GM19043 (cell line): ENCODE measurements around the gene NLGN1.
"Not testable (repeated sequence)": the region's sequence is repeated elsewhere in the genome, so short reads cannot be mapped to it uniquely, and the experiment has no call there.

Experiments used
- ATAC-seq: cut with Tn5 transposase; IDR thresholded peaks from one replicate; pipeline ENCODE4 v1.9.1; 2021; ENCODE audit warnings: low read depth; ENCODE audit not compliant: unreplicated experiment

Gene NLGN1

DNA sequence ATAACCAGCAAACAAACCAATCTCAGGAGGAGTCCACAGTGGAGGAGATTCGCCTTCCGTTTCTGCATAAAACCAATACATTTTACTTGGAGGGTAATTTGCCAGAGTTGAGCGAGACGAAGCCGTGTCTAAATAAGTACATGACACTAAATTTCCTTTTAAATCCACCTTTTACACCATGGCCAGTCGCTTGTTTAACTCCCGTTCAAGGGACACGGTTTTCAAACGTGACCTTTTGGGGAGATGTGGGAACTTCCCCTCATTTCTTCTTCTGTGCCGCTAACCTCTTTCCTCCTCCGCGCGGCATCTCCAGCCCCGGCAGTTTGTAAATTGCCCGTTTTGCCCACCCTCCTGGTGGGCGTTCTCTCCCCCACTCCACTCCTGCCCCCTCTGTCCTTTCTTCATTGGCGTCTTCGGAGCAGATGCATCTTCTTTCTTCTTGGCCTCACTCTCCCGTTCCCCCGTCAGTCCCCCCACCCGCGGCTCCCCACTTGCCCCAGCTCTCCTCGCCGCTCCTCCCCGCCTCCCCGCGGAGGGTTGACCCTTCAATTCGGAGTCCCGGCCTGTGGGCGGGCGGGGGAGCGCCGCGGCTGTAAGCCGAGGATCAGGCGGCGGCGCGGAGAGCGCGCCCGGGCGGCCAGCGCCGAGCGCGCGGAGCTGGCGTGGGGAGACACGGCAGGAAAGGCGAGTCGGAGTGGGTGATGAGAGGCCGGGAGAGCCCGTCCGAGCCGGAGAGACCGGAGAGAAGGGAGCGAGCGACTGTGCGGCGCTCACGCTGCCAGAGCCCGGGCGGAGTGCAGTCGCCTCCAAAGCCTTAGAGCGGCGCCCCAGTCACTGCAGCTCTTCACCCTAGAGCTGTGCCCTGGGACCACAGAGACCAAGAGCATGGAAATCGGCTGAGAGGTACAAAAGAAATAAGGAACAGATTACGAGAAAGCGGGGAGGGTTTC lies at the start of gene NLGN1:
Gene NLGN1, plus strand, starts transcription at position 584 of the 950 bp plus-strand sequence.
- no peak for ATAC-seq

DNA sequence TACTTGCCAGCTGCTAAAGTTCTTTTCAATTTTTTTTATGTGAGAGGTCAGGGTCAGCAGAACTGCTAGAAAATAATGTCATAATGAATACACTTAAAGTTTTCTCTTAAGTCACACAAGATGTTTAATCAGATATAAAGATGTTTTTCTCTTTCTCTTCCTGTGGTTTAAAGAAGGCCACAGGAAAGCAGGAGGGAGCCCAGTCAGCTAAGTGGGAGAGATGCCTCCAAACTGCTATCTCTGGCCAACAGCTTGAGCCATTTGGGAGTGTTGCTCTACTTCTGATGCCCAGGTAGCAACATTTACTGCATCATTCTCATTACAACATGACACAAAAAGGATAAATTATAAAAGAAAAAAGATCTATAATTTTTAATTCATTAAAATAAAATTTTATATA lies 45.7 kb upstream of the NLGN1 start:
- no peak for ATAC-seq

GRCh38 chr3:173353137-173353536 lies 44.4 kb upstream of the NLGN1 start:
- not testable (repeated sequence) for ATAC-seq

GRCh38 chr3:173354124-173354523 lies 43.4 kb upstream of the NLGN1 start:
- ATAC-seq = no peak

GRCh38 chr3:173371848-173372487 lies 25.6 kb upstream of the NLGN1 start:
- ATAC-seq = no peak

- no peak for ATAC-seq
Measured at GRCh38 chr3:173380681-173381080, 16.9 kb upstream of the NLGN1 start.

DNA sequence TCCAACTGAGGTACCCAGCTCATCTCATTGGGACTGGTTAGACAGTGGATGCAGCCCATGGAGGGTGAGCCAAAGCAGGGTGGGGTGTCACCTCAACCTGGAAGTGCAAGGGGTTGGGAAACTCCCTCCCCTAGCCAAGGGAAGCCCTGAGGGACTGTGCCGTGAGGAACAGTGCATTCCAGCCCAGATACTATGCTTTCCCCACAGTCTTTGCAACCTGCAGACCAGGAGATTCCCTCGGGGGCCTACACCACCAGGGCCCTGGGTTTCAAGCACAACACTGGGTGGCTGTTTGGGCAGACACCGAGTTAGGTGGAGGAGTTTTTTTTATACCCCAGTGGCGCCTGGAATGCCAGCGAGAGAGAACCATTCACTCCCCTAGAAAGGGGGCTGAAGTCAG lies 15.6 kb upstream of the NLGN1 start:
- ATAC-seq = not testable (repeated sequence)

GRCh38 chr3:173395073-173395411 lies 2.5 kb upstream of the NLGN1 start:
- ATAC-seq = peak; percentile 33

DNA sequence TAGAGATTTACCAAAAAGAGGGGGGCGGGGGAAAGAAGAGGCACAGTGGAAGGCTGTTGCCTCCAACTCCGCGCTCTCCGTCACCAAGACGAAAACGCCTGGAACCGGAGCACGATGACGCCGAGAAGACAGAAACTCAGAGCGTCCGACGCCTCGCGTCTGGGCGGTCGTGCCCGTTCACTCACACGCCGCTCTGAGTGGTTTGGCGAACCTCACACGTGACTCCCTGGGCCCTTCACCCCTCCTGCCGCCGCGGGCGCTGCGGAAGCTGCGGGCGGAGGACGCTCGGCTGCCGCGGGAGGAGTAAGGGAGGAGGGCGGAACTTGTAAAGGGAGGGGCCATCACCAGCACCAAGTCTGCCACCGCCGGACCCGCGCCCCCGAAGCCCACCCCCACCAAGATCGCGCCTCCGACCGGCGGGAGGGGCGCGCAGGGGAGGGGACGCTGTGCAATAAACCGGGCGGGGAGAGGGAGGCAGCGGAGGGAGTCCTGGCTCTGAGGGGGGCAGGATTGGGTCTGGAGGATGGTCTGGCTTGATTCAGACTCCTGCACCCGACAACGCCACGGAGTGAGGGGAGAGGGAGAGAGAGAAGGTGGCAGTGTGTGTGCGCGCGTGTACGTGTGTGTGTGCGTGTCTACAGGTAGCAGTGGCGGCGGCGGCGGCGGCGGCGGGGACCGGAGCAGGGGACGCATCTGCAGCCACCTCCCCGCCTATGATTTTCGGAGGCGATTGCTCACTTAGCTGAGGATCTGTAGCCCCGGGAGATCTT lies 1.9 kb upstream of the NLGN1 start:
- peak; percentile 79 for ATAC-seq

DNA sequence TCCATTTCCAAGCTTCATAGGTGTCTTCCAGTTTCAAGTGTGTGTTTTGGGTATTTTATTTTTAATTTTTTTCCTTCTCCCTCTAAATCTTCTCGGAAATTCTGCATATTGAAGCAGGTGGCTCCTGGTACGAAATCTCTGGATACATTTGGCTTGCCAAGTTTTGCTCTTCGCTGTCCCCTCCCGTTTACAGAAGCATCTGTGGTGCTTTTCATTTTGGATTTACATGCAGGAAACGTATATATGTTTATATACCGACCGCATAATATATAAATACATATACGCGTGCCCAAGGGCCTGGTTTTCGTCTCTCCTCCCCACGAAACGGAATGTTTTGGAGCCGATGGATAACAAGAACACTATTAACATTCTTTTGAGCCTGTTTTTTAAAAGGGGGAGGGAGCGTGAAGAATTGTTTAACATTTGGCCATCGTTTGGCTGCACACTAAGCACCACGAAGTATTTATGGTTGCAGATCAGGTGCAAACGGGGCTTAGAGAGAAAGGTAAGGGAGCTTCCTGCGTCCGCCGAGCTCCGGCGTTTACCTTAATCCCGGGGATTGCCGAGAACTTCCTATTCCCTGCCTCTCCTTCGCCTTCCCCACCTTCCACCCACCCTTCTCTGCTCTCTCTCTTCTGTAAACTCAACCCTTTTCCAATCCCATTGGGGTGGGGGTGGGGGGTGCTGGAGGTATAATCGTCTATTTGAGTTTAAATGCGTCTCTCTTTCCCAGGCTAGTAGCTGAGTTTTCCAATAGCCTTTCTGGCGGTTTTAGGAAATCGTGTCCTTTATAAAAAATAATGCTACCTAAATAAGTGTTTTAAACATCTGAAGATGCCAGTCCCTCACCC lies 1.1 kb upstream of the NLGN1 start:
- ATAC-seq = no peak

DNA sequence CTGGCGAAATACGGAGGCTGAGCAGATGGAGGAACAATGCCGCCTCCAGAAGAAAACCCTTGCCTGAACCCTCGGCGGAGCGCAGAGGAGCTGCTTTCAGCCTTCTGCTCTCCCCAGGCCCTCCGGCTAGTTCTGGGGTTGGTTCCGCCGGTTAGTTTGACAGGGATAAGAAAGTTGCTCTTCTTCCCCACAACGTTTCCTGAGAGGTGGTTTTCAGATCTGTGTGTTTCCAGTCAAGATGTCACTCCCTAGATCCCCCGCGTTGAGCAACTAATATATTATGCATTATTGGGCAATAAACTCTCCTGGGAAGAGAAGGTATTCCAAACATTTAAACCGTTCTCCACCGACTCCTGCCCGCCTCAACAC lies 551 bp downstream of the NLGN1 start:
- no peak for ATAC-seq

- ATAC-seq = no peak
Measured at GRCh38 chr3:173399044-173399443, 1.5 kb downstream of the NLGN1 start.

DNA sequence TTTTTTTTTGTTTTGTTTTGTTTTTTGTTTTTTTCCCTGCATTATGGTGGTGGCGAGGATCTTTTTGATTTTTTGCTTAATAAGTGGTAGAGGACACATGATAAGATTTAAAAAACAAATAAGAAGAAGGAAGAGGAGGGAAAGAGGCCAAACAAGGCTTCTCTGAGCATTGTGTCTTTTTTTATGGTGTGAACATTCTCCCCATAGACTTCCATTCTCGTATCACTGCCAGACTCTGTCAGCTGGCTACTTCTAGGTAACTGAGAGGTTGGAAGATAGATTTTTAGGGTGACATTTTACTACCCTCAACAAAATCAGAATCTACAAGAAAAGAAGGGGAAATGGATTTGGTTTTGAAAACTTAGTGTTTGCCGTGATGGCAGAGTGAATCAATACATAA lies 3.8 kb downstream of the NLGN1 start:
- no peak for ATAC-seq

DNA sequence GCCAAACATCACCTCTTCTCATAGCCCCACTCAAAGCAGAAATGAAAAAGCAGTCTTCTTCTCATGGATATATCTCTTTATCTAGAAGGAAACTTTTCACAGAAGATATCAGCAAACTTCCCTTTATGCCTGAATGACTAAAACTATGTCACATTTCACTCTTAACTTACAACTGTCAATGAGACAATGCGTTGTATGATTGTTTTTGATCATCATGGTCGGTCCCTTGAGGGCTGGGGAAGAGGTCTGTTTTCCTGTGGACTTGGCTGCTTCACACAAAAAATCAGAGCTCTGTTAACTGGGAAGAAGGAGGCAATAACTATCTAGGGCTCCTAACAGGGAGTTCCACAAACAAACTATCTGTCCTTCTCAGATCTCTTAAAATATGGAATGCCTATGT lies 5.1 kb downstream of the NLGN1 start:
- ATAC-seq = no peak

- no peak for ATAC-seq
Measured at GRCh38 chr3:173403376-173403775, 5.8 kb downstream of the NLGN1 start.

DNA sequence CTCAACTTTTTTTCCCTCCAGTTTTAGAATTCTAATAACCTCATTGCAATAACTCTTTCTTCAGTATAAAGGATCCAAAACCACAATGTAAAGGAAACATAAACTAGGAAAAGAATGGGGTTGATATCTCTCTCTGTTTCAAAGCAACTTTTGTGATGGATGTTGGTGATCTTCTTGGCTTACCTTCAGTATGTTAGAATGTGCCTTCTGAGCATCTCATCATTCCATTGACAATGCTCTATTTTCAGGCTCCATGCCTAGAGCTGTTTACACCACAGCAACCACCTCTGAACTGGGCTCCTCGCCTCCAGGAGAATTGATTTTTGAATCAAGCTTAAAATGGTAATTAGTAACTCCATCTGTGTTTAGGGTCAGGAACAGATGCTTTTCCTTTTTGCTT lies 6.6 kb downstream of the NLGN1 start:
- no peak for ATAC-seq

- ATAC-seq = no peak
Measured at GRCh38 chr3:173410436-173410835, 12.9 kb downstream of the NLGN1 start.

- ATAC-seq = no peak
Measured at GRCh38 chr3:173410849-173411248, 13.3 kb downstream of the NLGN1 start.

DNA sequence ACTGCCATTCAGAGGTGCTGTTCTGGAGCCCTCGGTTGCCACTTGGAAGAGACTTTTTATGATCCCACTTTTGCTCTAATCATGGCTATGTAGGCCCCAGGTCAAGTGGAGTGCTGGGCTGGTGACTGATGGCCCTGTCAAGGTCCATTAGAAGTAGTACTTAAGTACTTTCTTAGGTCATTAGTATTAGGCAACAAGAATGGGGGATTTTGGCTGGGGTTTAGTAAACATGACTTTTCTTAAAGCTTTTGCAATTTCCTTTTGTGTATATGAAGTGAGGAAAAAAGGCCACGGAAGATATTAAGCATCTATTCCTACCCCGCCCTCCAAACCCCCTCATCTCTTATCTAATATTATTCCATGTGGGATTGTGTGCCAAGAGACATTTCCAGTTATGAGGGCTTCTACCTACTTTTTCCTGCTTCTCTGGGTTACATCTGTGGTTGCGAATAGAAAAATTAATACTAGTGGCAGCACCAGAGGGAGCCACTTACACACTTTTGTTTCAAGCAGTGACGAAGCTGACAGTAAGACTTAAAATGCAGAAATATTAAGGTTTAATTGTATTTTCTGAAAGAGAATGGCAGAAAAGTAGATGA lies 13.9 kb downstream of the NLGN1 start:
- ATAC-seq = no peak

GRCh38 chr3:173416070-173416469 lies 18.5 kb downstream of the NLGN1 start:
- no peak for ATAC-seq
